DND-41 (cell line): ENCODE data around the gene NBEA.

ENCODE experiments used
- CTCF ChIP-seq: IDR thresholded peaks from 2 replicates; pipeline ENCODE4 v1.5.1; 2012; ENCODE audit warnings: borderline replicate concordance, low read length, moderate library complexity, mild to moderate bottlenecking; ENCODE audit not compliant: poor library complexity, severe bottlenecking; ENCODE audit errors: extremely low read depth
- EZH2 ChIP-seq: IDR thresholded peaks from 3 replicates; pipeline ENCODE4 v1.6.1; 2012; ENCODE audit warnings: borderline replicate concordance, low read depth, mild to moderate bottlenecking, moderate library complexity, low read length, inconsistent platforms; ENCODE audit not compliant: severe bottlenecking

- TF ChIP-seq EZH2 (no peak), CTCF (no peak)
Measured at GRCh38 chr13:35499196-35499662, 557.2 kb downstream of the NBEA start.
